H1 (cell line): ENCODE data around the gene CTNNA3. TPM values are rescaled to one million over a fixed set of nuclear protein-coding genes. Genes with fewer than 3 reads are reported as not detected.

Source experiments
- CEBPB ChIP-seq: IDR thresholded peaks from 2 replicates; pipeline ENCODE4 v1.6.1; 2012; ENCODE audit warnings: low read depth, low read length
- CHD1 ChIP-seq: IDR thresholded peaks from 2 replicates; pipeline ENCODE4 v1.6.1; 2012; ENCODE audit warnings: low read depth, low read length, improper control_type of control experiment
- EP300 ChIP-seq, 2 experiments: IDR thresholded peaks; 1 replicate in 1 of 2; 2 replicates in 1 of 2; pipeline ENCODE4 v1.6.1; 2011 to 2012; ENCODE audit warnings: low read depth in 2 of 2, low read length in 2 of 2, mild to moderate bottlenecking in 2 of 2, borderline replicate concordance in 1 of 2, inconsistent platforms in 1 of 2, moderate library complexity in 1 of 2
- EZH2 ChIP-seq: fragments of 200-600 bp; sonication (generic); IDR thresholded peaks from 2 replicates; pipeline ENCODE4 v1.7.1; 2012; ENCODE audit warnings: low read depth, mild to moderate bottlenecking, moderate library complexity, low read length, inconsistent platforms; ENCODE audit not compliant: severe bottlenecking
- GABPA ChIP-seq: IDR thresholded peaks from 2 replicates; pipeline ENCODE4 v1.6.1; 2011; ENCODE audit warnings: mild to moderate bottlenecking, low read length, moderate library complexity, borderline replicate concordance; ENCODE audit not compliant: insufficient read depth
- MAFK ChIP-seq: IDR thresholded peaks from 2 replicates; pipeline ENCODE4 v1.6.1; 2012; ENCODE audit warnings: low read depth, mild to moderate bottlenecking, improper control_type of control experiment, low read length
- SP4 ChIP-seq: IDR thresholded peaks from 2 replicates; pipeline ENCODE4 v1.6.1; 2012; ENCODE audit warnings: low read length, inconsistent platforms
- SRF ChIP-seq: IDR thresholded peaks from 2 replicates; pipeline ENCODE4 v1.6.1; 2011; ENCODE audit warnings: mild to moderate bottlenecking, low read depth, low read length, moderate library complexity
- polyA plus RNA-seq, 7 experiments: library from polyadenylated mRNA; depleted of rRNA in 3 of 7; stranded (reverse) in 5 of 7; unstranded in 2 of 7; fragments of >200 nt in 5 of 7; fragments of 200-250 nt in 2 of 7; gene quantifications; 1 replicate in 5 of 7; 2 replicates in 1 of 7; 4 replicates in 1 of 7; pipeline versions ENCODE4 v1.2.1 to v1.2.3, GENCODE V29; 2011 to 2013; ENCODE audit warnings: missing spikeins in 2 of 7, mixed read lengths in 2 of 7
- total RNA-seq: library from RNA; stranded (reverse); fragmentation: NEBNext Ultra II Directional; extraction: Animal tissue kit (Norgen Biotek cat#: 25700); gene quantifications from 2 replicates; pipeline ENCODE4 v1.2.1, GENCODE V29; 2021

The CTNNA3 gene
- total and polyA plus RNA-seq, 2 of the 8 experiments (the other 6 are each of a cell fraction or from before 2014, with no cell fraction given) = 1.3 to 1.5 TPM

GRCh38 chr10:66813122-66813521, 882.9 kb downstream of the CTNNA3 start (continued):
- TF ChIP-seq EP300 (IDR thresholded peaks at IDR 0.05; ENCODE audit: borderline replicate concordance in 1 of 2, low read depth in 2 of 2, low read length in 2 of 2) (no peak), GABPA (no peak), SRF (no peak), CHD1 (no peak), SP4 (no peak), MAFK (no peak), EZH2 (no peak), CEBPB (no peak)
